Measurements from ENCODE around the gene LUC7L3. TPM values are rescaled to one million over a fixed set of nuclear protein-coding genes. Genes with fewer than 3 reads are reported as not detected.

The LUC7L3 gene
- total RNA-seq, 3 donors from 2014 or later = 91.0 to 122 (median 114) TPM

DNA sequence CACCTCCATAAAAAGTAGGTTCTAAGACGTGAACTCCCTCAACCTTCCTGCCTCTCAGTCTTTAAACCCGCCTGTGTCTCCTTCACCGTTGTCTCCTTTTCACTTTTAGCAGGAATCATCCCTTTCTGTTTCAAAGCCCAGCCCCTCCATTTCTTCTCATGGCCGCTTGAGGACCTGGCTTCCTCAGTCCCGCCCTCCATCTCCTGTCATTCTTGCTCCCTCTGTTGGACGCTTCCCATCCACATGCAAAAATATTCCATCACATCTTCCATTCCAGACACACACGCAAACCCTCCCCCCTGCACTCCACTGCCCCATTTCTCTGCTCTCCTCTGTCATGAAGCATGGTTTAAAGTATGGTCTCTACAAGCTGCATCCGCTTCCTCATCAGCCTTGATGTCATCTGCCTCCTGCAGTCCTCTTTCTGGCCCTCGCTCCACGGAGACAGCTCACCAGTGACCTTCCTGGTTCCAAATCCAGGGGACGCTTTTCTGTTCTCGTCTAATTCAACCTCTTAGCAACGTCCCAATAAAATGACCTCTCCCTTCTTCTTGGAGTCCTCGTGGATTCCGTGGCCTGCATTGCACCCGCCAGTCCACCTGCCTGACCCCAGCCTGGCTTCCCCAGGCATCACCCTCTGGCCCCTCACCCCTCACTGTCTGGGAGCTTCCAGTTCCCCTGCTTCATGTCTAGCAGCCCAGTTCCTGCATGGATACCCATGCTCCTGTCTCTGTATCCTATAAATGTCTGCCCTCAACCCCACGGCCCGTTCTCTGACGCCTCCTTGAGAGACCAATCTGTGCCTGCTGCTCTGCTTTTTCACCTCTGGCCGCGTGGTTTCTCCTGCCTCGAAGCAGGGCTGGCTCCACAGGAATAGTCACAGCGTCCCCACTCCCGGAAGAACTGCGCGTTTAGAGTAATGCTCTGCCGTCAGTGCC is 37.9 kb upstream of the LUC7L3 start:
- ATAC-seq = peak; percentile 34
- no peaks in the 10 kb centered on the region for H3K36me3 ChIP-seq (ENCODE audit: low read depth)

GRCh38 chr17:50682441-50682840 is 37.0 kb upstream of the LUC7L3 start:
- no peak for ATAC-seq
- Histone ChIP-seq H3K36me3 (ENCODE audit: low read depth) (no peaks in the 10 kb centered on the region), H3K9me3 (no peaks in the 10 kb centered on the region), H3K4me3 (no peak overlapping the region), H3K4me1 (ENCODE audit: low read depth) (peaks cover 43% of the 10 kb centered on the region)
- DNase-seq = no peak
- intact Hi-C loops (cut with DNase I, micrococcal nuclease) = loop anchor here in 1 of 2 donors (10.0 kb wide), 2 partner anchors 48 to 128 kb away; partner anchors contain the start of gene ABCC3
- TF ChIP-seq CTCF (IDR thresholded peaks at IDR 0.05) = no peak

More for the DNA sequence above, 37.9 kb upstream of the LUC7L3 start:
- H3K9me3 ChIP-seq = no peaks in the 10 kb centered on the region
- H3K4me1 ChIP-seq (ENCODE audit: low read depth) = peaks cover 35% of the 10 kb centered on the region
- peak in 1 of 3 donors; percentile 71 for DNase-seq
- intact Hi-C loops (cut with DNase I, micrococcal nuclease) = loop anchor here in 1 of 2 donors (10.0 kb wide), 2 partner anchors 47 to 127 kb away; partner anchors contain the start of gene ABCC3
- no peak overlapping the region for H3K4me3 ChIP-seq
- no peak for TF ChIP-seq CTCF (IDR thresholded peaks at IDR 0.05)

- peaks cover 48% of the 10 kb centered on the region for H3K4me1 ChIP-seq (ENCODE audit: low read depth)
- no peak overlapping the region for H3K4me3 ChIP-seq
- TF ChIP-seq CTCF (IDR thresholded peaks at IDR 0.05) = no peak
- DNase-seq (no peak), ATAC-seq (no peak)
- H3K36me3 ChIP-seq (ENCODE audit: low read depth) = no peaks in the 10 kb centered on the region
- intact Hi-C loops (cut with DNase I, micrococcal nuclease) = loop anchor here in 1 of 2 donors (10.0 kb wide), 2 partner anchors 48 to 128 kb away; partner anchors contain the start of gene ABCC3
- no peaks in the 10 kb centered on the region for H3K9me3 ChIP-seq
These were observed 36.5 kb upstream of the LUC7L3 start for GRCh38 chr17:50682938-50683337.

DNA sequence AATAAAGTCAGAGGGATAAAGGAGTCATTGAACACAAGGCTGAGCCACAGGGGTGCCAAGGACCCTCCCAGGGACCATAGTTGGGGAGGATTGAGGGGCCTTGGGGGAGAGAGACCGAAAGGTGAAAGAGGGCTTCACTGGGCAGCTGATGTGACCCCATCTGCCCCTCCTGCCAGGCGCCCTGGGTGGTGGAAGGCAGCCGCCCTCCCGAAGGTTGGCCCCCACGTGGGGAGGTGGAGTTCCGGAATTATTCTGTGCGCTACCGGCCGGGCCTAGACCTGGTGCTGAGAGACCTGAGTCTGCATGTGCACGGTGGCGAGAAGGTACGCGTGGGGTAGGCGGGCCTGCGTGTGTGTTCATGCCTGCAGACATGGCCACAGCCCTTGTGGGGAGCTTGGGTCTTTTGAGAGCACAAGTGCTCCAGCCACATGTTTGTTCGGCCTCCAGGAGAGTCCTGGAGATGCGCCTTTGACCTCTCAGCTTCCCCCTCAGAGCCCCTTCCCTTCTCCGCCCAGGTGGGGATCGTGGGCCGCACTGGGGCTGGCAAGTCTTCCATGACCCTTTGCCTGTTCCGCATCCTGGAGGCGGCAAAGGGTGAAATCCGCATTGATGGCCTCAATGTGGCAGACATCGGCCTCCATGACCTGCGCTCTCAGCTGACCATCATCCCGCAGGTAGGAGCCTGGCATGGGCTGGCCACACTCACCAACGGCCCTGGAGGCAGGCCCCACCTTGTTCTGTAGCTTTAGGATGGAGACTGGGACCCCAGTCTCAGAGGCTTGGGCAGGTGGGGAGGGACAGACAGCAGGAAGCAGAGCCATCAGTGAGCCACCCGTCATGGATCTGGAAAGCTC is 35.7 kb upstream of the LUC7L3 start:
- DNase-seq (no peak), ATAC-seq (no peak)
- Histone ChIP-seq H3K36me3 (ENCODE audit: low read depth) (no peaks in the 10 kb centered on the region), H3K4me3 (no peak overlapping the region), H3K9me3 (no peaks in the 10 kb centered on the region), H3K4me1 (ENCODE audit: low read depth) (peaks cover 49% of the 10 kb centered on the region)
- intact Hi-C loops (cut with DNase I, micrococcal nuclease) = loop anchor here in 1 of 2 donors (10.0 kb wide), 2 partner anchors 49 to 129 kb away; partner anchors contain the start of gene ABCC3
- TF ChIP-seq CTCF (IDR thresholded peaks at IDR 0.05) = no peak

DNA sequence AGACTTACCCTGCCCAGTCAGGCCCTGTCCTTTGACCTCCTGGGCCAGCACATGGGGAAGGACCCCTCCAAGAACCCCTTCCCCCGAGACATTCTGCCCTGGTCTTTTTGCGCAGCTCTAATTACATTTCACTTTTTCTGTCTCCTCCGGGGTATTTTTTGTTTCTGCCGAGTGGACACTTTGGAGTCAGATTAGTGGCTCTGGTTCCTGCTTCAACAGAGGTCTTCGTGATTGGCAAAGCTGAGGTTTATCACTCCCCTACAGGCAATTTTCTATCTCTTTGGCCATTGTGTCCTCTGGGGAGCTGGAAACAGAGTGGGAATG is 35.2 kb upstream of the LUC7L3 start:
- DNase-seq (peak in 1 of 3 donors; percentile 10), ATAC-seq (no peak)
- Histone ChIP-seq H3K4me3 (no peak overlapping the region), H3K36me3 (ENCODE audit: low read depth) (no peaks in the 10 kb centered on the region), H3K4me1 (ENCODE audit: low read depth) (peaks cover 55% of the 10 kb centered on the region), H3K9me3 (no peaks in the 10 kb centered on the region)
- intact Hi-C loops (cut with DNase I, micrococcal nuclease) = loop anchor here in 1 of 2 donors (10.0 kb wide), 2 partner anchors 49 to 129 kb away; partner anchors contain the start of gene ABCC3
- no peak for TF ChIP-seq CTCF (IDR thresholded peaks at IDR 0.05)
